ENCODE measurements around the gene ADAMTS1. TPM values are rescaled to one million over a fixed set of nuclear protein-coding genes. Genes with fewer than 3 reads are reported as not detected.
A peak's percentile ranks its signal among the peaks of the same experiment; 100 is the strongest.

The ADAMTS1 gene
- total and polyA plus RNA-seq, 2 donors (not counting 1 experiment from before 2014, with no cell fraction given) = 186 to 200 TPM

GRCh38 chr21:26811482-26811881, 33.7 kb downstream of the ADAMTS1 start:
- TF ChIP-seq, protein P1, sequence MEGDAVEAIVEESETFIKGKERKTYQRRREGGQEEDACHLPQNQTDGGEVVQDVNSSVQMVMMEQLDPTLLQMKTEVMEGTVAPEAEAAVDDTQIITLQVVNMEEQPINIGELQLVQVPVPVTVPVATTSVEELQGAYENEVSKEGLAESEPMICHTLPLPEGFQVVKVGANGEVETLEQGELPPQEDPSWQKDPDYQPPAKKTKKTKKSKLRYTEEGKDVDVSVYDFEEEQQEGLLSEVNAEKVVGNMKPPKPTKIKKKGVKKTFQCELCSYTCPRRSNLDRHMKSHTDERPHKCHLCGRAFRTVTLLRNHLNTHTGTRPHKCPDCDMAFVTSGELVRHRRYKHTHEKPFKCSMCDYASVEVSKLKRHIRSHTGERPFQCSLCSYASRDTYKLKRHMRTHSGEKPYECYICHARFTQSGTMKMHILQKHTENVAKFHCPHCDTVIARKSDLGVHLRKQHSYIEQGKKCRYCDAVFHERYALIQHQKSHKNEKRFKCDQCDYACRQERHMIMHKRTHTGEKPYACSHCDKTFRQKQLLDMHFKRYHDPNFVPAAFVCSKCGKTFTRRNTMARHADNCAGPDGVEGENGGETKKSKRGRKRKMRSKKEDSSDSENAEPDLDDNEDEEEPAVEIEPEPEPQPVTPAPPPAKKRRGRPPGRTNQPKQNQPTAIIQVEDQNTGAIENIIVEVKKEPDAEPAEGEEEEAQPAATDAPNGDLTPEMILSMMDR (conservative IDR thresholded peaks at IDR 0.05 in 1 of 2, IDR thresholded peaks at IDR 0.05 in 1 of 2; ENCODE audit: low read depth in 1 of 2, low read length in 2 of 2) = no peak
- TF ChIP-seq EZH2 (IDR thresholded peaks at IDR 0.05; ENCODE audit: low read length, missing control alignments) = no peak
- DNase-seq (ENCODE audit: low read depth in 2 of 2) = no peak
- Histone ChIP-seq H3K9ac (ENCODE audit: insufficient read depth, low read length) (no peak overlapping the region), H3K9me3 (ENCODE audit: control insufficient read depth, insufficient read depth, low read depth, low read length) (no peaks in the 10 kb centered on the region), H3K27ac (ENCODE audit: insufficient read depth, low read length) (no peak overlapping the region), H4K20me1 (ENCODE audit: control insufficient read depth, extremely low read depth, insufficient read depth, low read length) (no peaks in the 10 kb centered on the region), H3K79me2 (ENCODE audit: control insufficient read depth, insufficient read depth, low read length) (no peaks in the 10 kb centered on the region), H2AFZ (ENCODE audit: low read length) (no peak overlapping the region), H3K36me3 (ENCODE audit: control insufficient read depth, insufficient read depth, low read length) (no peaks in the 10 kb centered on the region), H3K4me2 (ENCODE audit: extremely low read depth, insufficient read depth, low read length) (no peak overlapping the region), H3K27me3 (ENCODE audit: control insufficient read depth, insufficient read depth, low read length) (no peaks in the 10 kb centered on the region), H3K4me3 (replicated peaks in 1 of 4; ENCODE audit: control extremely low read depth in 1 of 4, insufficient read depth in 1 of 4, low read depth in 3 of 4, low read length in 4 of 4) (no peak overlapping the region), H3K4me1 (ENCODE audit: control insufficient read depth, extremely low read depth, insufficient read depth, low read length) (peaks cover 3% of the 10 kb centered on the region)

DNA sequence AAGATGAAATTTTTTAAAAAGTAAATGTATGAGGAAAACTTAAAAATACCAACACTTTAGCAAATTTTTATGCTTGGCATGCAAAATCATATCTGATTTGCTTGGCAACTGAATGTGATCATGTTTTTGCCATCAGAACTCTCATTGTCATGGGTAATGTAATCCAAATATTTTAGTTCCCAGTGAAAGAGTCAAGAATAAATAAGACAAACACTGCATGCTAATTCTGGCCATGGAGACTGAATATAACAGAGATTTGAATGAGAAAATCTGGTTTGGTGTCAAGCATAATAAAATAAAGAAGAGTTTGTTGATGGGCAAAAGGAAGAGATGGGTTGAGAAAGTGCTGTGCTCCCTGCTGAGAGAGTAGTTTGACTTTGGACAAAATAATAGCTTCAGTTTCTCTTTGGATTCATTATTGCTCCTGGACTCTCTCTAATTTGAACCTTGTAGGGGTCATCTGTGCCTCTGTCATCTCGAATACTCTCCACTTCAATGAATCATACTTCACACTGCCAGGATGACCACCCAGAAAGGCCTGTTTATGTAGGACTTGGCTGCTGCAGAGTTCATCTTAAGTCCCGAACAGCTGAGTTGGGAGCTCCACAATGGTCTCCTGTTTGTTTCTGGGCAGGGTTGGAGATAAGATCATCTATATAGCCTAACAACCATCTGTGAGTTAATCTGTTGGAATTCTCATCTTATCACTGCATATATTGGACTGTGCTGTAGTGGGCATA, 34.4 kb downstream of the ADAMTS1 start:
- Histone ChIP-seq H3K4me1 (ENCODE audit: control insufficient read depth, extremely low read depth, insufficient read depth, low read length) (peaks cover 3% of the 10 kb centered on the region), H3K27ac (ENCODE audit: insufficient read depth, low read length) (no peak overlapping the region), H2AFZ (ENCODE audit: low read length) (no peak overlapping the region), H4K20me1 (ENCODE audit: control insufficient read depth, extremely low read depth, insufficient read depth, low read length) (no peaks in the 10 kb centered on the region), H3K9me3 (ENCODE audit: control insufficient read depth, insufficient read depth, low read depth, low read length) (no peaks in the 10 kb centered on the region), H3K27me3 (ENCODE audit: control insufficient read depth, insufficient read depth, low read length) (no peaks in the 10 kb centered on the region), H3K4me3 (replicated peaks in 1 of 4; ENCODE audit: control extremely low read depth in 1 of 4, insufficient read depth in 1 of 4, low read depth in 3 of 4, low read length in 4 of 4) (no peak overlapping the region), H3K79me2 (ENCODE audit: control insufficient read depth, insufficient read depth, low read length) (no peaks in the 10 kb centered on the region), H3K36me3 (ENCODE audit: control insufficient read depth, insufficient read depth, low read length) (no peaks in the 10 kb centered on the region), H3K4me2 (ENCODE audit: extremely low read depth, insufficient read depth, low read length) (no peak overlapping the region), H3K9ac (ENCODE audit: insufficient read depth, low read length) (no peak overlapping the region)
- no peak for TF ChIP-seq EZH2 (IDR thresholded peaks at IDR 0.05; ENCODE audit: low read length, missing control alignments)
- TF ChIP-seq, protein P1 (conservative IDR thresholded peaks at IDR 0.05 in 1 of 2, IDR thresholded peaks at IDR 0.05 in 1 of 2; ENCODE audit: low read depth in 1 of 2, low read length in 2 of 2) = no peak
- DNase-seq (ENCODE audit: low read depth in 2 of 2) = peak in 1 of 2 donors; percentile 49

DNA sequence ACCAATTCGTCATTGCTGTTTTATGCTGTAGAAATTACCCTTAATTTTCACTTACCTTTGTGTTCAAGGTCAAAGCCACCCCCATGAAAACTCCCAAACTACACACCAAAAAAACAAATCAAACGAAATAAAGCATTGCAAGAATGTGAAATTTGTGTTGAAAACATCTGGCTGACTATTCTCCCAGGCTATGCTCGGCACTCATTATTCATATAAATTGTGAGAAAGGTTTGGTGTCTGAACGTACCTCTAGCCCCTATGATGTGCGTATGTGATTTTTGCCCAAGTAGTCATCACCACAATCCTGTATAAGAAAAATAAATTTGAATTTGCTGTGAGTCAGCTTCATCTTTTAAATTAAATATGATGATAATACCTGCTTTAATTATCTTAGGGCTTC, 34.9 kb downstream of the ADAMTS1 start:
- H3K4me3 ChIP-seq (replicated peaks in 1 of 4; ENCODE audit: control extremely low read depth in 1 of 4, insufficient read depth in 1 of 4, low read depth in 3 of 4, low read length in 4 of 4) = no peak overlapping the region

More for the DNA sequence above, 34.9 kb downstream of the ADAMTS1 start:
- H3K4me1 ChIP-seq (ENCODE audit: control insufficient read depth, extremely low read depth, insufficient read depth, low read length) = peaks cover 3% of the 10 kb centered on the region
- no peak overlapping the region for H3K27ac ChIP-seq (ENCODE audit: insufficient read depth, low read length)
- peak in 1 of 2 donors; percentile 56 for DNase-seq (ENCODE audit: low read depth in 2 of 2)
- no peaks in the 10 kb centered on the region for H4K20me1 ChIP-seq (ENCODE audit: control insufficient read depth, extremely low read depth, insufficient read depth, low read length)
- no peaks in the 10 kb centered on the region for H3K27me3 ChIP-seq (ENCODE audit: control insufficient read depth, insufficient read depth, low read length)
- TF ChIP-seq, protein P1 (conservative IDR thresholded peaks at IDR 0.05 in 1 of 2, IDR thresholded peaks at IDR 0.05 in 1 of 2; ENCODE audit: low read depth in 1 of 2, low read length in 2 of 2) = no peak
- TF ChIP-seq EZH2 (IDR thresholded peaks at IDR 0.05; ENCODE audit: low read length, missing control alignments) = no peak
- no peak overlapping the region for H3K9ac ChIP-seq (ENCODE audit: insufficient read depth, low read length)
- no peak overlapping the region for H2AFZ ChIP-seq (ENCODE audit: low read length)
- no peaks in the 10 kb centered on the region for H3K9me3 ChIP-seq (ENCODE audit: control insufficient read depth, insufficient read depth, low read depth, low read length)
- H3K4me2 ChIP-seq (ENCODE audit: extremely low read depth, insufficient read depth, low read length) = no peak overlapping the region
- H3K36me3 ChIP-seq (ENCODE audit: control insufficient read depth, insufficient read depth, low read length) = no peaks in the 10 kb centered on the region
- no peaks in the 10 kb centered on the region for H3K79me2 ChIP-seq (ENCODE audit: control insufficient read depth, insufficient read depth, low read length)

All from fibroblast of lung (primary cell).